ENCODE results near the gene MARCHF3.

MARCHF3 gene

GRCh38 chr5:126877602-126878001, 152.8 kb downstream of the MARCHF3 start:
- Histone ChIP-seq H3K27ac (ENCODE audit: low read length) (no peak overlapping the region), H3K9me3 (ENCODE audit: control insufficient read depth in 1 of 2, low read length in 2 of 2) (no peaks in the 10 kb centered on the region), H3K4me1 (ENCODE audit: control insufficient read depth in 1 of 2, insufficient read depth in 2 of 2, low read length in 2 of 2) (peaks cover 0 to 13% of the 10 kb centered on the region in 2 donors), H3K36me3 (ENCODE audit: control insufficient read depth in 1 of 2, insufficient read depth in 2 of 2, low read length in 2 of 2) (no peaks in the 10 kb centered on the region), H3K27me3 (ENCODE audit: low read depth, low read length) (no peaks in the 10 kb centered on the region), H3K4me3 (ENCODE audit: low read depth in 1 of 2, low read length in 2 of 2) (no peak overlapping the region)

GRCh38 chr5:126875303-126875785, 155.0 kb downstream of the MARCHF3 start:
- no peaks in the 10 kb centered on the region for H3K27me3 ChIP-seq (ENCODE audit: low read depth, low read length)
- no peaks in the 10 kb centered on the region for H3K9me3 ChIP-seq (ENCODE audit: control insufficient read depth in 1 of 2, low read length in 2 of 2)
- no peaks in the 10 kb centered on the region for H3K36me3 ChIP-seq (ENCODE audit: control insufficient read depth in 1 of 2, insufficient read depth in 2 of 2, low read length in 2 of 2)
- no peak overlapping the region for H3K4me3 ChIP-seq (ENCODE audit: low read depth in 1 of 2, low read length in 2 of 2)
- H3K27ac ChIP-seq (ENCODE audit: low read length), result no peak overlapping the region
- peaks cover 0 to 13% of the 10 kb centered on the region in 2 donors for H3K4me1 ChIP-seq (ENCODE audit: control insufficient read depth in 1 of 2, insufficient read depth in 2 of 2, low read length in 2 of 2)

- no peaks in the 10 kb centered on the region for H3K9me3 ChIP-seq (ENCODE audit: control insufficient read depth in 1 of 2, low read length in 2 of 2)
- H3K4me3 ChIP-seq (ENCODE audit: low read depth in 1 of 2, low read length in 2 of 2), result no peak overlapping the region
- H3K4me1 ChIP-seq (ENCODE audit: control insufficient read depth in 1 of 2, insufficient read depth in 2 of 2, low read length in 2 of 2), result peaks cover 0 to 22% of the 10 kb centered on the region in 2 donors
- no peak overlapping the region for H3K27ac ChIP-seq (ENCODE audit: low read length)
- no peaks in the 10 kb centered on the region for H3K36me3 ChIP-seq (ENCODE audit: control insufficient read depth in 1 of 2, insufficient read depth in 2 of 2, low read length in 2 of 2)
- no peaks in the 10 kb centered on the region for H3K27me3 ChIP-seq (ENCODE audit: low read depth, low read length)
Observed at GRCh38 chr5:126872561-126873354, 157.6 kb downstream of the MARCHF3 start.

GRCh38 chr5:126871441-126871840, 158.9 kb downstream of the MARCHF3 start:
- Histone ChIP-seq H3K27ac (ENCODE audit: low read length) (no peak overlapping the region), H3K4me1 (ENCODE audit: control insufficient read depth in 1 of 2, insufficient read depth in 2 of 2, low read length in 2 of 2) (peaks cover 0 to 18% of the 10 kb centered on the region in 2 donors), H3K9me3 (ENCODE audit: control insufficient read depth in 1 of 2, low read length in 2 of 2) (no peaks in the 10 kb centered on the region), H3K4me3 (ENCODE audit: low read depth in 1 of 2, low read length in 2 of 2) (no peak overlapping the region), H3K27me3 (ENCODE audit: low read depth, low read length) (no peaks in the 10 kb centered on the region), H3K36me3 (ENCODE audit: control insufficient read depth in 1 of 2, insufficient read depth in 2 of 2, low read length in 2 of 2) (no peaks in the 10 kb centered on the region)

- H3K4me1 ChIP-seq (ENCODE audit: control insufficient read depth in 1 of 2, insufficient read depth in 2 of 2, low read length in 2 of 2), result peaks cover 0 to 10% of the 10 kb centered on the region in 2 donors
- H3K27ac ChIP-seq (ENCODE audit: low read length), result no peak overlapping the region
- peak overlapping the region in 1 of 2 donors; percentile 26 for H3K4me3 ChIP-seq (ENCODE audit: low read depth in 1 of 2, low read length in 2 of 2)
- H3K36me3 ChIP-seq (ENCODE audit: control insufficient read depth in 1 of 2, insufficient read depth in 2 of 2, low read length in 2 of 2), result no peaks in the 10 kb centered on the region
- H3K9me3 ChIP-seq (ENCODE audit: control insufficient read depth in 1 of 2, low read length in 2 of 2), result no peaks in the 10 kb centered on the region
- H3K27me3 ChIP-seq (ENCODE audit: low read depth, low read length), result no peaks in the 10 kb centered on the region
Observed at GRCh38 chr5:126869005-126869451, 161.3 kb downstream of the MARCHF3 start.

- H3K36me3 ChIP-seq (ENCODE audit: control insufficient read depth in 1 of 2, insufficient read depth in 2 of 2, low read length in 2 of 2), result no peaks in the 10 kb centered on the region
- no peaks in the 10 kb centered on the region for H3K9me3 ChIP-seq (ENCODE audit: control insufficient read depth in 1 of 2, low read length in 2 of 2)
- H3K4me3 ChIP-seq (ENCODE audit: low read depth in 1 of 2, low read length in 2 of 2), result peak overlapping the region in 1 of 2 donors; percentile 26
- no peaks in the 10 kb centered on the region for H3K27me3 ChIP-seq (ENCODE audit: low read depth, low read length)
- no peak overlapping the region for H3K27ac ChIP-seq (ENCODE audit: low read length)
- peaks cover 0 to 10% of the 10 kb centered on the region in 2 donors for H3K4me1 ChIP-seq (ENCODE audit: control insufficient read depth in 1 of 2, insufficient read depth in 2 of 2, low read length in 2 of 2)
Observed at GRCh38 chr5:126868338-126869004, 161.9 kb downstream of the MARCHF3 start.

GRCh38 chr5:126866851-126867636, 163.3 kb downstream of the MARCHF3 start:
- no peak overlapping the region for H3K27ac ChIP-seq (ENCODE audit: low read length)
- peaks cover 0 to 10% of the 10 kb centered on the region in 2 donors for H3K4me1 ChIP-seq (ENCODE audit: control insufficient read depth in 1 of 2, insufficient read depth in 2 of 2, low read length in 2 of 2)
- H3K27me3 ChIP-seq (ENCODE audit: low read depth, low read length), result no peaks in the 10 kb centered on the region
- H3K9me3 ChIP-seq (ENCODE audit: control insufficient read depth in 1 of 2, low read length in 2 of 2), result no peaks in the 10 kb centered on the region
- H3K36me3 ChIP-seq (ENCODE audit: control insufficient read depth in 1 of 2, insufficient read depth in 2 of 2, low read length in 2 of 2), result no peaks in the 10 kb centered on the region
- H3K4me3 ChIP-seq (ENCODE audit: low read depth in 1 of 2, low read length in 2 of 2), result no peak overlapping the region

GRCh38 chr5:126865299-126865698, 165.1 kb downstream of the MARCHF3 start:
- H3K4me3 ChIP-seq (ENCODE audit: low read depth in 1 of 2, low read length in 2 of 2), result no peak overlapping the region
- H3K36me3 ChIP-seq (ENCODE audit: control insufficient read depth in 1 of 2, insufficient read depth in 2 of 2, low read length in 2 of 2), result no peaks in the 10 kb centered on the region
- no peaks in the 10 kb centered on the region for H3K9me3 ChIP-seq (ENCODE audit: control insufficient read depth in 1 of 2, low read length in 2 of 2)
- peaks cover 0 to 10% of the 10 kb centered on the region in 2 donors for H3K4me1 ChIP-seq (ENCODE audit: control insufficient read depth in 1 of 2, insufficient read depth in 2 of 2, low read length in 2 of 2)
- no peak overlapping the region for H3K27ac ChIP-seq (ENCODE audit: low read length)
- H3K27me3 ChIP-seq (ENCODE audit: low read depth, low read length), result no peaks in the 10 kb centered on the region

GRCh38 chr5:126864042-126864688, 166.2 kb downstream of the MARCHF3 start:
- Histone ChIP-seq H3K27me3 (ENCODE audit: low read depth, low read length) (no peaks in the 10 kb centered on the region), H3K4me3 (ENCODE audit: low read depth in 1 of 2, low read length in 2 of 2) (no peak overlapping the region), H3K9me3 (ENCODE audit: control insufficient read depth in 1 of 2, low read length in 2 of 2) (no peaks in the 10 kb centered on the region), H3K36me3 (ENCODE audit: control insufficient read depth in 1 of 2, insufficient read depth in 2 of 2, low read length in 2 of 2) (no peaks in the 10 kb centered on the region), H3K4me1 (ENCODE audit: control insufficient read depth in 1 of 2, insufficient read depth in 2 of 2, low read length in 2 of 2) (peaks cover 0 to 7% of the 10 kb centered on the region in 2 donors), H3K27ac (ENCODE audit: low read length) (no peak overlapping the region)

GRCh38 chr5:126863402-126863801, 167.0 kb downstream of the MARCHF3 start:
- H3K4me1 ChIP-seq (ENCODE audit: control insufficient read depth in 1 of 2, insufficient read depth in 2 of 2, low read length in 2 of 2), result peaks cover 0 to 2% of the 10 kb centered on the region in 2 donors
- H3K9me3 ChIP-seq (ENCODE audit: control insufficient read depth in 1 of 2, low read length in 2 of 2), result no peaks in the 10 kb centered on the region
- no peaks in the 10 kb centered on the region for H3K27me3 ChIP-seq (ENCODE audit: low read depth, low read length)
- H3K4me3 ChIP-seq (ENCODE audit: low read depth in 1 of 2, low read length in 2 of 2), result no peak overlapping the region
- no peaks in the 10 kb centered on the region for H3K36me3 ChIP-seq (ENCODE audit: control insufficient read depth in 1 of 2, insufficient read depth in 2 of 2, low read length in 2 of 2)
- H3K27ac ChIP-seq (ENCODE audit: low read length), result no peak overlapping the region
